Ascending aorta (tissue), 2 donors: ENCODE data around the gene MSLN. TPM values are rescaled to one million over a fixed set of nuclear protein-coding genes. Genes with fewer than 3 reads are reported as not detected.

Experiments
- DNase-seq, 2 donors: peaks; one replicate each; pipeline ENCODE4 v3.0.0-alpha.2; 2019; ENCODE audit warnings: low spot score in 2 of 2
- H3K27ac ChIP-seq, 2 donors: fragments of 200-600 bp; sonication (generic); one replicate each; pipeline ENCODE4 v1.5.1; 2016 to 2017; ENCODE audit warnings: mild to moderate bottlenecking in 1 of 2
- H3K27me3 ChIP-seq: fragments of 200-600 bp; sonication (generic); one replicate; pipeline ENCODE4 v1.5.1; 2017
- H3K36me3 ChIP-seq, 2 donors: fragments of 200-600 bp; sonication (generic); one replicate each; pipeline ENCODE4 v1.5.1; 2016
- H3K4me1 ChIP-seq, 2 donors: fragments of 200-600 bp; sonication (generic); one replicate each; pipeline ENCODE4 v1.5.1; 2016 to 2017; ENCODE audit warnings: mild to moderate bottlenecking in 1 of 2
- H3K4me3 ChIP-seq, 2 donors: fragments of 200-600 bp; sonication (generic); one replicate each; pipeline ENCODE4 v1.5.1; 2016 to 2017; ENCODE audit warnings: mild to moderate bottlenecking in 1 of 2
- H3K9me3 ChIP-seq, 2 donors: fragments of 200-600 bp; sonication (generic); one replicate each; pipeline ENCODE4 v1.5.1; 2016
- CTCF ChIP-seq, 3 experiments: fragments of 200-600 bp in 2 of 3; fragments of 450-650 bp in 1 of 3; sonication (generic) in 2 of 3; IDR thresholded peaks; one replicate each; pipeline ENCODE4 v1.5.1; 2016 to 2019; ENCODE audit warnings: antibody characterized with exemption in 3 of 3, mild to moderate bottlenecking in 1 of 3, moderate library complexity in 1 of 3
- intact Hi-C: fragments of 100-400 bp; cut with DNase I; formaldehyde crosslinking; loops from one replicate; pipeline ENCODE4 v1.15.1; 2023
- total RNA-seq: library from RNA; depleted of rRNA; stranded (reverse); fragments of >200 nt; gene quantifications from one replicate; pipeline ENCODE4 v1.1.0, GENCODE V29; 2016

Gene MSLN
- total RNA-seq, 1 donor from 2014 or later: 1.7 TPM

DNA sequence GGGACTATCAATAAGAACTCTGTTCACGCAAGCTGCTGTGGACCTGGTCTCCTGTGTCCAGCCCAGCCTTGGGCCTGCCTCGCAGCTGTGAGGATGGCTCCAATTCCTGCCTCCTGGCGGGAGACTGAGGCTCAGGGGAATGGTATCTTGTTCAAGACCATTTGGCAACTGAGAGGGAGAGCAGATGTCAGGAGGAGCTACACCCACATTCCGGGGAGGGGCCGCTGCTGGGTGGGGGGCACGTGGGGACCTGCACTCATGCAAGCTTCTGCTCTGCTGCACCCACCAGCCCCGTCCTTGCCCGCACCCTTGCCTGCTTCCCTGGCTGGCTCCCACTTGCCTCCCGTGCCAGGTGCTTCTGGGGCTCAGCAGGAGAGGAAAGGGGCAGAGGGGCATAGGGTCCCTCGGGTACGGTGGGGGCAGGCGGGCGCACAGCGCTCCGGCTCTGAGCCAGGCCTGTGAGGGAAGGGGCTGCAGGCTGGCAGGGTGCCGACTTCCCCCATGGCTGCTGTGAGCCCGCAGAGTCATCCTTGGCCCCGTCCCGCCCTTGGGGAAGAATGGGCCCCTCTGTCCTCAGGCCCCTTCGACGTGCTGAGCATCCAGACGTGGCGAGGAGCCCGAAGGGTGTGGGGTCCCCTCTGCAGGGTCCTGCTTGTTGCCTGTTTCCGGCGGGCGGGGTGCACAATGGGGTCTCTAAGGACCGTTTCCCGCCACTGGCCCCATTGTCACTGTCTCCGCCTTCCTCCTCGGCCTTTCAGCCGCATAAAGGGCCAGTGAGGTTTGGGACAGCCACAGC, 42.9 kb upstream of the MSLN start:
- no peak overlapping the region for H3K4me3 ChIP-seq
- no peak overlapping the region for H3K27ac ChIP-seq
- no peak for DNase-seq

DNA sequence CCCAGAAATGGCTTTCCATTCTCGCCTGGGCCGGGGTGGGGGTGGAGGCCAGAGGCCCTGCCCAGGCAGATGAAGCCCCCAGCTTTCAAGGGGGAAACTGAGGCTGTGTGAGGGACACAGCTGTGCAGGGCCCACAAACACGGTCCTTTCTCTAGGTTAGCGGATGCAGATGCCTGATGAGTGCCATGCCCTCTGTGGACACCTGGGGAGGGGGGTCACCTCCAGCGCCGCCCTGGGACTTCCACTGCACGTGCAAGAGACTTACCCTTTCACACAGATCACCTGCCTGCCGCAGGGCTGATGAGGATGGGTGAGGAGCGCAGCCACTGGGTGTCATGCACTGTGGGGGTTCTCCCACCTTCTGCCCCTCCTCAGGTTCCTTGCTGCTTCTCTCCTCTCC, 42.1 kb upstream of the MSLN start:
- Histone ChIP-seq H3K36me3 (no peaks in the 10 kb centered on the region), H3K4me1 (peaks cover 17 to 26% of the 10 kb centered on the region in 2 donors), H3K27ac (no peak overlapping the region), H3K4me3 (no peak overlapping the region), H3K27me3 (no peaks in the 10 kb centered on the region), H3K9me3 (no peaks in the 10 kb centered on the region)
- intact Hi-C loops: loop anchor here (10.0 kb wide), 1 partner anchor 376 kb away; the partner anchor contains the start of gene C1QTNF8
- no peak for DNase-seq
- TF ChIP-seq CTCF (IDR thresholded peaks at IDR 0.05): no peak

More for the DNA sequence above, 42.9 kb upstream of the MSLN start:
- intact Hi-C loops: loop anchor here (10.0 kb wide), 1 partner anchor 377 kb away; the partner anchor contains the start of gene C1QTNF8
- TF ChIP-seq CTCF (IDR thresholded peaks at IDR 0.05): no peak
- H3K27me3 ChIP-seq: no peaks in the 10 kb centered on the region
- H3K4me1 ChIP-seq: peaks cover 17 to 26% of the 10 kb centered on the region in 2 donors
- H3K9me3 ChIP-seq: no peaks in the 10 kb centered on the region
- H3K36me3 ChIP-seq: no peaks in the 10 kb centered on the region

DNA sequence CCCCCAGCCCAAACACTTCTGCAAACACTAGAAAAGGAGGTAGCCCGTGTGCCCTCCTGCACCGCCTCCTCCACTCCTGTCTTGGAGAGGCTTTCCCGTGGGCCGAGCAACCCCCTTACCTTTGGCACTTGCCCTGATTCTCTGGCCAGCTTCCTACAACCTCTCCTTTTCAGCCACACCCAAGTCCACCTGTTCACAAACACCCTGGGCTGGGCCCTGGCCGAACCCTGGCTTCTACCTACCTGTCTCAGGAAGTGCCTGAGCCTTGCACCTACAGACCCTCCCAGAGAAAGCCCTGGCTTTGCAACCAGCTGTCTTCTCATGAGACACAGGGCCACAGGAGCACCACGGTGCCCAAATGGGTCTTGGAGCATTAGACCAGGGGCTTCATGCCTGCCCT, 41.6 kb upstream of the MSLN start:
- Histone ChIP-seq H3K27me3 (no peaks in the 10 kb centered on the region), H3K9me3 (no peaks in the 10 kb centered on the region), H3K4me1 (peaks cover 17 to 26% of the 10 kb centered on the region in 2 donors), H3K27ac (no peak overlapping the region), H3K4me3 (no peak overlapping the region), H3K36me3 (no peaks in the 10 kb centered on the region)
- intact Hi-C loops: loop anchor here (10.0 kb wide), 1 partner anchor 376 kb away; the partner anchor contains the start of gene C1QTNF8
- DNase-seq: no peak
- no peak for TF ChIP-seq CTCF (IDR thresholded peaks at IDR 0.05)

DNA sequence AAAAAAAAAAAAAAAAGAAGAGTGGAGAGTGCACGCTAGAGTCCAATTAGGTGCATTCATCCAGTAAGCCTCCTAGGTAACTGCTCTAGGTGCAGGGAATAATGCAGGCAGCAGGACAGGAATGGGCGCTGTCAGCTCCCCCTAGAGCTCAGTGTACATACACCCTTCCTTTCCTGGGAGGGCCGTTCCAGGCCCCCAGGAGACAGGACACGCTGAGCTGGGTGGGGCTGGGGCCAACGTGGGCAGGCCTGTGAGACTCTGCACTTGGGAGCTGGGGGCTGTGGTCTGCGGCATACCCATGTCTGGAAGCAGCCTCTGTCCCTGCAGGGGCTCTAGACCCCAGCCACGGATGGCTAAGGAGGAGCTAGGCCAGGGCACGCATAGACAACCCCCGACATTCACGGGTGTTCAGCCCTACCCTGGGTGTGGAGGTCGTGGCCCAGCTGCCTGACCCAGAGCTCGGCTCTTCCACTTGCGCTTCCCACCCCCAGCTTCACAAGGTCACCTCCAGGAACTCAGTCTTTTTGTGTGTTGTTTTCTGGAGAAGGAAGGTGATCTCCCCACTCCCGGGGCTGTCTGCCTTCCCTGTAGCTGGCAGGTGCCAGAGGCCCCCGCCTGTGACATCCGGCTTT, 40.6 kb upstream of the MSLN start:
- no peaks in the 10 kb centered on the region for H3K27me3 ChIP-seq
- peaks cover 14 to 21% of the 10 kb centered on the region in 2 donors for H3K4me1 ChIP-seq
- intact Hi-C loops: loop anchor here (10.0 kb wide), 1 partner anchor 375 kb away; the partner anchor contains the start of gene C1QTNF8
- no peaks in the 10 kb centered on the region for H3K9me3 ChIP-seq
- no peak for TF ChIP-seq CTCF (IDR thresholded peaks at IDR 0.05)
- H3K27ac ChIP-seq: no peak overlapping the region
- no peak for DNase-seq
- no peaks in the 10 kb centered on the region for H3K36me3 ChIP-seq
- H3K4me3 ChIP-seq: peak overlapping the region; percentile 74 to 96

DNA sequence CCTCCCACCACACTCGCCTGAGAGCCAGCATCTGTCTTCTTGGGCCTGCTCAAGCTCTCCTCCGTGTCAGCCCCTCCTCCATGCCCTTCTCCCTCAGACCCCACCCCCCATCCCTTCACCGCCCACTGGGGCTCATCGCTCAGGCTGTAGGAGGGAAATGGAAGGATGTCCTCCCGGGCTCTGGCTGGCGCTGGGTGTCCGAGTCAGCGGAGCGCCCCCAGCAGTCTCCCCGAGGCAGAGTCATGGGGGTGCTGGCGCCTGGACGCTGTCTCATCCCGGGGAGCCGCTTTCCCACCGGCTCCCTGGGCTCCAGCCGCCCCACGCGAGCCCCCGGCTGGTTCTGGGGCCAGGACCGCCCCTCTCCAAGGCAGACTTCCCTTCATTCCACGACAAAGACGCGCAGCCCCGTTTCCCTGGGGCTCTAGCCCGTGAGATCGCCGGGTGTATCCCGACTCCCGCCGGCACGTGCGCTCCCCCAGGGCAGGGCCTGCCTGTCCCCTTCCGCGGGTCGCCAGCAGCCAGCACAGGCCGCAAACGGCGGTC, 40.0 kb upstream of the MSLN start:
- H3K9me3 ChIP-seq: no peaks in the 10 kb centered on the region
- TF ChIP-seq CTCF (IDR thresholded peaks at IDR 0.05): no peak
- H3K27ac ChIP-seq: peak overlapping the region; percentile 74 to 80
- intact Hi-C loops: no loop called here
- peak overlapping the region; percentile 74 to 96 for H3K4me3 ChIP-seq
- no peaks in the 10 kb centered on the region for H3K27me3 ChIP-seq
- DNase-seq: no peak
- H3K36me3 ChIP-seq: no peaks in the 10 kb centered on the region
- peaks cover 14 to 19% of the 10 kb centered on the region in 2 donors for H3K4me1 ChIP-seq
